Breast epithelium (tissue), 3 donors: ENCODE results near the gene CD209.

ENCODE experiments used
- CTCF ChIP-seq, 3 donors: fragments of 450-650 bp; IDR thresholded peaks; one replicate each; pipeline ENCODE4 v1.5.1; 2016 to 2017; ENCODE audit warnings: antibody characterized with exemption in 3 of 3, mild to moderate bottlenecking in 3 of 3, moderate library complexity in 3 of 3
- POLR2A ChIP-seq: fragments of 450-650 bp; IDR thresholded peaks from one replicate; pipeline ENCODE4 v1.6.1; 2016; ENCODE audit warnings: antibody characterized with exemption, mild to moderate bottlenecking, moderate library complexity
- POLR2AphosphoS5 ChIP-seq, 3 donors: sonication (generic); formaldehyde crosslinking; IDR thresholded peaks; one replicate each; pipeline ENCODE4 v1.6.1; 2017; ENCODE audit warnings: antibody characterized with exemption in 3 of 3

GRCh38 chr19:7729211-7729610 lies 18.1 kb downstream of the CD209 start:
- TF ChIP-seq CTCF (IDR thresholded peaks at IDR 0.05), result no peak
- TF ChIP-seq POLR2A, result no peak
- no peak for TF ChIP-seq POLR2AphosphoS5 (IDR thresholded peaks at IDR 0.05)
